ENCODE measurements around the gene ANTXR2.

Gene ANTXR2

DNA sequence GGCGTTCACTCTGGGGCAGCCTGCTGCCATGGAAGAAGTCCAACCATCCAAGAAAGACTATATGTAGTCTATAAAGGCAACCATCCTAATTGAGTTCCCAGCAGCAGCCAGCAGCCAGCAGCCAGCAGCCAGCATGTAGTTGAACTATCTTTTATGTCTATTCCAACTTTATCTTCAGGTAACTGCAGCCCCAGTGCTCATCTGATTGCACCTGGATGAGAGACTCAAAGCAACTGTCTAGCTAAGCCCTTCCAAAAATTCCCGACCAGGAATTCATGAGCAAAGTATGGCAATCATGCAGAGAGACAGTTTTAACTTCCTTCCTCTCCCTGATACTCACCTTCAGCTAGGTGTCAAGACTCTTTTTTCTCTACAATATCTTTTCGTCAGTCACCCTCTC is 216.8 kb downstream of the ANTXR2 start:
- TF ChIP-seq FOXP2 (optimal IDR thresholded peaks at IDR 0.05; ENCODE audit: borderline replicate concordance, extremely low read depth, extremely low read length, insufficient read depth) (no peak), SIN3A (IDR thresholded peaks at IDR 0.05; ENCODE audit: borderline replicate concordance, insufficient read depth, low read length) (no peak), POLR2AphosphoS5 (IDR thresholded peaks at IDR 0.05; ENCODE audit: low read depth, low read length) (no peak), TAF1 (IDR thresholded peaks at IDR 0.05; ENCODE audit: borderline replicate concordance, insufficient read depth, low read length) (no peak), REST (IDR thresholded peaks at IDR 0.05; ENCODE audit: insufficient read depth in 1 of 2, low read depth in 2 of 2, low read length in 2 of 2) (no peak)

GRCh38 chr4:79854856-79855502 is 218.1 kb downstream of the ANTXR2 start:
- TF ChIP-seq FOXP2 (optimal IDR thresholded peaks at IDR 0.05; ENCODE audit: borderline replicate concordance, extremely low read depth, extremely low read length, insufficient read depth), result no peak
- TF ChIP-seq POLR2AphosphoS5 (IDR thresholded peaks at IDR 0.05; ENCODE audit: low read depth, low read length), result no peak
- TF ChIP-seq TAF1 (IDR thresholded peaks at IDR 0.05; ENCODE audit: borderline replicate concordance, insufficient read depth, low read length), result no peak
- TF ChIP-seq REST (IDR thresholded peaks at IDR 0.05; ENCODE audit: insufficient read depth in 1 of 2, low read depth in 2 of 2, low read length in 2 of 2), result no peak

GRCh38 chr4:79852305-79852730 is 220.7 kb downstream of the ANTXR2 start:
- no peak for TF ChIP-seq TAF1 (IDR thresholded peaks at IDR 0.05; ENCODE audit: borderline replicate concordance, insufficient read depth, low read length)
- no peak for TF ChIP-seq REST (IDR thresholded peaks at IDR 0.05; ENCODE audit: insufficient read depth in 1 of 2, low read depth in 2 of 2, low read length in 2 of 2)
- peak; percentile 97 for TF ChIP-seq FOXP2 (optimal IDR thresholded peaks at IDR 0.05; ENCODE audit: borderline replicate concordance, extremely low read depth, extremely low read length, insufficient read depth)

- TF ChIP-seq FOXP2 (optimal IDR thresholded peaks at IDR 0.05; ENCODE audit: borderline replicate concordance, extremely low read depth, extremely low read length, insufficient read depth) (no peak), SIN3A (IDR thresholded peaks at IDR 0.05; ENCODE audit: borderline replicate concordance, insufficient read depth, low read length) (no peak), REST (IDR thresholded peaks at IDR 0.05; ENCODE audit: insufficient read depth in 1 of 2, low read depth in 2 of 2, low read length in 2 of 2) (no peak), POLR2AphosphoS5 (IDR thresholded peaks at IDR 0.05; ENCODE audit: low read depth, low read length) (no peak), TAF1 (IDR thresholded peaks at IDR 0.05; ENCODE audit: borderline replicate concordance, insufficient read depth, low read length) (no peak)
These were observed 221.3 kb downstream of the ANTXR2 start for GRCh38 chr4:79851625-79852304.

Measured in PFSK-1 (cell line).